Measurements from ENCODE around the gene MBD4.
"Not testable (repeated sequence)": the region's sequence is repeated elsewhere in the genome, so short reads cannot be mapped to it uniquely, and the experiment has no call there.

Gene MBD4

DNA sequence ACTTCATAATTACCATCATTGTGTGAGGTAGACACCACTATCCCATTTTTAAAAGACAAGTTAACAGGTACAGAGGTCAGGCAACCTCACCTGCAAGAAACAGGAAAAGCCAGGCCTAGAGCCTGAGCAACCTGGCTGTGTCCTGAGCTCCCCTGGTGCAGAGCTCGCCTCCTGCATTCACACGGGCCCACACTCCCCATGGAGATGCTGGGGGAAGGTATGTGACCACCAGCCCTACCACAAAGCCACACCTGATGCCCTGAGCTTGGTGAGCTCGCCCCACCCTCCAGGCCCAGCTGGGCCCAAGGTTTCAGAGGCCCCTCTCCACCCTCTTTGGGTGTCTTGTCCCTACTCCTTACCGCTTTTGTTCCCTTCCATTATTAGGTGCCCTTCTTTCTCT is 10.1 kb downstream of the MBD4 start:
- no peak for DNase-seq (ENCODE audit: low read depth)

DNA sequence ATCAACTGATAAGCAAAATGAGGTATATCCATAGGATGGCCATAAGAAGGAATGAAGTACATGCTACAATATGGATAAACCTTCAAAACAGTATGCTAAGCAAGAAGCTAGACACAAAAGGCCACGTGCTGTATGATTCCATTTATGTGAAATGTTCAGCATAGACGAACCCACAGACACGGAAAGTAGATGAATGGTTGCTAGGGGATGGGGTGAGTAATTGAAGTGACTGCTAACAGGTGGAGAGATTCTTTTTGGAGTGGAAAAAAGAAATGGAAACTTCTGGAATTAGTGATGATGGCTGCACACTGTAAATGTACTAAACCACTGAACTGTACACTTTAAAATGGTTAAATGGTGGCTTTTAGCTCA is 10.7 kb downstream of the MBD4 start:
- DNase-seq (ENCODE audit: low read depth) = no peak

DNA sequence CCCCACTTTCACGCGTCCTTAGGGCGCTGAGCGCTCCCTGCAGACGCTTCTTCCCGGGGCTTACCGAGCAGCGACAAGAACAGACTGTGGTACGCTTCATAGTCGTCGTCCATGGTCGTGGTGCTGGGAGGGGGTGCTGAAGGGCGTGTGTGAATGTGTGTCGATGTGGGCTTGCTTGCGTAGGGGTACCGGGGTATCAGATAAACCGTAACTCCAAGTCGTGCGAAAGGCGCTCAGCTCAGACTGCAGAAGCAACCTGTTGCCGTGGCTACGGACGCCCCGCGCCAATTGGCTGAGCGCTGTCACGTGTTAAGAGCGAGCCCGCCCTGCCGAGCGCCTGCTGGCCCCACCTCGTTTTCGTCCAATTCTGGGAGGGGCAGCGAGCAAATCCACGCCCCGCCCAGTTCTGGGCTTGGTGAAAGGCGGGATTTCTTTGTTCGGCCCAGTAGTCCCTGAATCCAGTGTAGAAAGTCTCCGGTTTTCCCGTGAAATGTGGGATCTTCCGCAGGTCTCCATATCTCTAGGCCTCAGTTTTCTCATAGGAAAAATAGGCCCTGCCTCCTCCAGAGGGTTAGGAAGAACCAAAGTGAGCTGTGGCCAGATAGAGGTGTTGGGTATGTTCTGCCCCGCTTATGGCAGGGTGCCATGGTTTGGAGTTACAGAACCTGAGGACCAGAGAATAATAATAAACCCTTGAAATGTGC is 11.2 kb downstream of the MBD4 start, which contains the start of gene EFCAB12:
EFCAB12 (minus strand) TSS at position 261 of the 704 bp plus-strand sequence; CDS start at position 113, 148 bp downstream.
- DNase-seq (ENCODE audit: low read depth) = peak; percentile 84

DNA sequence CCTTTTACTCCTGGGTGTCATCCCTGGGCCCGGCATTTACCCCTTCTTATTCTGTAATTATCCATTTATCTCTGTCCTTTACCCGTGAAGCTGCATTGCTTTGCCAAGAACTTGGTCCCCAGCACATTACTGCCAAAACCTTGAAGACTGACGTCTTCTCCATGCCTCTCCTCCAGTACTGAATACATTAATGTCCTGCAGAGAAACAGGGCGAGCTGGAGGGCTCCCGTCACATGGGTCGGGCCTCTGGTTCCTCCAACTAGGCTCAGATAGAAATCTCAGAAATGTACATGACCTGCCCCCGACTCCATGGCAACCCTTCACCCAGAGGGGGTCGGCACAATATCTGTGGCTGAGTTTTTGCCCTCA is 11.8 kb downstream of the MBD4 start:
- no peak for DNase-seq (ENCODE audit: low read depth)

DNA sequence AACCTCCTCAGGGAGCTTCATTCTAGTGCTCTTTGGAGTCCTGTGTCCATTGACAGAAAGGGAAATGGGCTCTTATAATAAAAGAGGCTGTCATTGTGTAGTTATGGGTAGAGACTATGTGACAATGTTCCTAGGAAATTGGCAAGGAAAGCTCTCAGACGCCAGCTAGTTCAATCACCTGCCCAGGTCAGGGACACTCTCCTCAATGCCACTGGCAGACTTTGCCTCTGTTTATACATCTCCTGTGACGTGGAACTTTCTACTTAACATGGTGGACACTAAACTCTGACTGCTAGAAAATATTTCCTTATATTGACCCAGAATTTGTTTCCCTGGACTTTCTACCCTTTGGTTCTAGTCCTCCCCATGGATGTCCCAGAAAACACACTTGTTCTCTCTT is 14.1 kb downstream of the MBD4 start:
- no peak for DNase-seq (ENCODE audit: low read depth)

DNA sequence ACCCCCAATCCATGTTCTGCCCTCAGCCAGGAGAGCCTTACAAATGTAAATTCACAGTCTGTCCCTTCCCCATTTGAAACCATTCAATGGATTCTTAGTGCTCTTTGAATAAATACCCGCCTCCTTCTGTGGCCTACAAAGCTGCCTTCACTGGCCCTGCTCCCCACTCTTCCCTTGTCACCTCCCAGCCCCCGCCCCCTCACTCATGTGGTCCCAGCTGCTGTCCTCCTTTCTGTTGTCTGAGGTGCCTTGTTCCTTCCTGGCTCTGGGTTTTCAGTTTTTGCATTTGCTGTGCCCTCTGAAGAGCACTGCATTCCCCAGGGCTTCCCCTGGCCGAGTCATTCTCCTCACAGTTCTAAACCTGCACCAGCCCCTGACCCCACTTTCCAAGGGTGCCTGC is 14.5 kb downstream of the MBD4 start:
- no peak for DNase-seq (ENCODE audit: low read depth)

DNA sequence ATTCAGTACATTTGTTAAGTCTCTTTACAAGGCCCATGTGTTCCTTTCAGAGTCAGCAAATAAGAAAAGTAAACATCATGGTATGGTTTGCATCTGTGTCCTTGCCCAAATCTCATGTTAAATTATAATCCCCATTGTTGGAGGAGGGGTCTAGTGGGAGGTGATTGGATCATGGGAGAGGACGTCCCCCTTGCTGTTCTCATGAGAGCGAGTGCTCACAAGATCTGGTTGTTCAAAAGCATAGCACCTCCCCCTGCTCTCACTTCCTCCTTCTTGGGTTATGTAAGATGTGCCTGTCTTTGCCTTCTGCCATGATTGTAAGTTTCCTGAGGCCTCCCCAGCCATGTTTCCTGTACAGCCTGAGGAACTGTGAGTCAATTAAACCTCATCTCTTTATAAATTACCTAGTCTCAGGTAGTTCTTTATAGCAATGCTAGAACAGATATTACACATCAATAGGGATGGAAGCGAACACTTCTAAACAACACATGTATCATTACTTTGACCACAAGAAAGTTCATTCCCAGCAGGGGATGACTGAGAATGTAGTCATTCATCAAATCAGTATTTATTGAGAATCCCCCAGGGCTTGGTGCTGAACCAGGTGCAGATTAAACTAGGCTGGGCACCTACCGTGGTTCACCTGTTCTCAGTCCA is 15.4 kb downstream of the MBD4 start:
- DNase-seq (ENCODE audit: low read depth) = no peak

DNA sequence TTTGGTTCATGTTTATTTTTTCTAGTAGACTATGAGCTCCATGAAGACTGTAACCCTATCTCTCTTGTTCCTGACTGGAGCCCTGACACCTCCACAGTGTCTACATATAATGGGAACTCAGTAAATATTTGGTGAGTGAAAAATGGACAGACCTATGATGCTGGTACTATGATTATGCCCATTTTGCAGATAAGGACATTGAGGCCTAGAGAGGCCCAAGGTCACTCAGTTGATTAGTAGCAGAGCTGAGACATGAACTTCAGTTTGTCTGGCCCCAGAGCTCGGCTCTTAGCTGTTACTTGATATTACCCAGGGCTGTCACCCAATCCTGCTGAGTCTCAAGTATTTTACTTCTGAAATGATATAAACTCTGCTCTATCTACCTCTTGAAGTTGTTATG is 16.9 kb downstream of the MBD4 start:
- no peak for DNase-seq (ENCODE audit: low read depth)

DNA sequence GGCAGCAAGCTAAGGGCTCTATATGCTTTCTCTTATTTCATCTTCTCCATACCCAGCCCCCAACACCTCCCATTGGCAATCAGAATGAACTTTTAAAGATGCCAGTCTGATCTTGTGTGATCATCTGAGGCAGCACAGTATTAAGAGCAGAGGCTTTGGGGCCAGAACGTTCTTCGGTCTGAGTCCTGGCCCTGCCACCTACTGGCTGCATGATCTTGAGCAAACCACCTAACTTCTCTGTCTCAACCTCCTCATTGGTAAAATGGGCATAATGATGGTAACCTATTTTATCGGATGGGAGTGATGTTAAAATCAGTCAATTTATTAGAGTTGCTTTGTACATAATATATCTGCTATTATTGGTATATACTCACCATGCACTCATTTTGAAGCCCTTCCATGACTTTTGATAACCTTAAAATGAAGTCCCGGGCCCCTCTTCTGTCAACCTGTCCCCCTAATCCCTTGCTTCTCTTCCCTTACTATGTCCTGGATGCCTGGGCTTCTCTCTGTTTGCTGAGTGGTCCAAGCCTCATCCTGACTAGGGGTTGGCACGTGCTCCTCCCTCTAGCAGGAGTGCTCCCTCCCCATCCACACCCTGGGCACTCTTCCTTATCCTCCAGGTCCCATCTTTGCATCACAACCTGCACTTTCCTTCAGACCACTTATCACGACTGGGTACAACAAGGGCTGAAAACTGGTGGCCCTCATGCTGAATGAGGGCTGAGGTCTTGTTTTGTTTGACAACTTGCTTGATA is 17.6 kb downstream of the MBD4 start:
- no peak for DNase-seq (ENCODE audit: low read depth)

DNA sequence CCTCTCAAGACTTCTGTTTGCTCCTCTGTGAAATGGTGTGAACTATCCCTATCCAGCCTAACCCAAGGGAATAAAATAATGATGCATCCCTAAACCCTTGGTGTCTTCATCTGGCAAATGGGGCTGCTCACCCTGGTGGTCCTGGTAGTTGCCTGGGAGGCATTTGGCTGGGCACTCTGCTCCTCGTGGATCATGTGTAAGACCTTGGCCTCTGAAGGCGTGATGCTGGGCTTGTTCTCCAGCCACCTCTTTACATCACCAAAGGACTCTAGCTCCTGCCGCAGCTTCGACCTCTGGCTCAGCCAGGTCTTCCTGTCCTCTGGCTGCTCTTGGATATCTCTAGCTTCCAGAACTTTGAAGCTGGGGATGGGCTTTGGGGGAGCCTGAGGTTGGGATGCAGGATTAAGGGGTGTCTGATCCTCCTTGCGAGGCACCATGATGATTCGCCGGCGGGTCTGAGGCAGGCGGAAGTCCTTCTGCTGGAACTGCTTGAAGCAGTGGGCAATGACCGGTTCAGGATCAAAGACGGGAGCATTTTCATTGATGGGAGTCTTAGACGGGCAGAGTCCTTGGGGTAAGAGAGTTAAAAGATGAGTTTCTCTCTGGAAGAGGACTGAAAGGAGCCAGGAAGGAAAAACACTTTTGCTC is 18.4 kb downstream of the MBD4 start:
- no peak for DNase-seq (ENCODE audit: low read depth)

DNA sequence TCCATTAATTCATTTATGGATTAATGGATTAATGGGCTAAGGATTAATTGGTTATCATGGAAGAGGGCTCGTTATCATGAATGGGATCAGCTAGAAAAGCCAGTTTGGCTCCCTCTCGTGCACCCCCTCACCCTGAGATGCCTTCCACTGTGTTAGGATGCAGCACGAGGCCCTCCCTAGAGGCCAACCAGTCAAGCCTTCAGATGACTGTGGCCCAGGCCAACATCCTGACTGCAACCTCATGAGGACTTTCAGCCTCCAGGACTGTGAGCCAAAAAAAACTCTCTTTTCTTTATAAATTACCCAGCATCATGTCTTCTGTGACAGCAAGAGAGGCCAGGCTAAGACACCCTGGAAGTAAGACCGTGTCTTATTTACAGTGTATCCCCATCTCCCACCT is 20.3 kb downstream of the MBD4 start:
- DNase-seq (ENCODE audit: low read depth) = no peak

DNA sequence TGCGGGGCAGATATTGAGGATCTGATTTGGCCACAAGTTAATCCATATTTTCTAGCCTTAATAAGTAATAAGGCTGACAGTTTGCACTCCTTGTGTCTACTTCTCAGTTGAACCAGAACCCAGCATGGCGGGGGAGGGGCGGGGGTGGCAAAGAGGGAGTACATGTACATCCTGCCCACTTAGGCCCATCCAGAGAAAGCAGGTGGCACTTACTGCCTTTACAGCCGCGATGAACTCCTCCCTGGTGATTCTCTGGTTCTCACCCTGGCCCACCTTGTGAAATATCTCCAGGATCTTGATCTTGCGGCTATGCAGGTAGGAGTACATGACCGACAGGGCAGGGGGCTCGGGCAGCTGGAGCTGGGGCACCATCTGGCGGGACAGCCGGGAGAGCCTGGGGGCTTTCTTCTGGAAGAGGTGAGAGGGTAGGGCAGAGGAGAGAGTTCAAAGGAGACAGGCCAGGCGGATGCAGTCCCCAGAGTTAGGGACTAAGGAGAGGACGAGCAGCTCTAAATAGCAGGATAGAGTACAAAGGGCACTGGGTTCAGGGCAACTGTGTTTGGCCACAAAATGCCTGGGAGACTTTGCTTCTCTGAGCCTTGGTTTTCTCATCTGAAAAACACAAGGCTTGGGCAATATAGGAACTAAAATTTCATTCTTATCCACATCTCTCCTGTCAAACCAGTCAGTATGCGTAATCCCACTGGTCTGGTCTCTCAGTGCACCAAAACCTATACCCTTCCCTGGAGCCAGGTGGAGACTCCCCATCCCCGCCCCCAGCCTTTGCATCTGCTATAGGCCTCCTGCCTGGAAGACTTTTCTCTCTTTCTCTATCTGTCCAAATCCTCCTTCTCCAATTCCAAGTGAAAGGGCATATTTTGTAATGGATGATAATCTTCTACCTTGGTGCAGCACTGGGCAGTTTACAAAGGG is 21.4 kb downstream of the MBD4 start:
- no peak for DNase-seq (ENCODE audit: low read depth)

DNA sequence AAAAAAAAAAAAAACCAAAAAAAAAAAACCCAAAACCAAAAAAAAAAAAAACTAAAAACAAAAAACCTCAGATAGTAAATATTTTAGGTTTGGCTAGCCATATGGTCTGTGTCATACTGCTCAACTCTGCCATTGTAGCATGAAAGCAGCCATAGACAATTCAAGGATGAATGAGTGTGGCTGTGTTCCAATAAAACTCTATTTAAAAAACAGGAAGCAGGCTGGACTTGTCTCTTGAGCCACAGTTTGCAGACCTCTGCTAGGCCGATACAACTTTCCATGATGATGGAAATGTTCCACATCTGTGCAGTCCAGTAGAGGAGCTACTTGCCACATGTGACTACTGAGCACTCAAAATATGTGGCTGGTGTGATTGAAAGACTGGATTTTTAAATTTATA is 22.4 kb downstream of the MBD4 start:
- DNase-seq (ENCODE audit: low read depth) = no peak

DNA sequence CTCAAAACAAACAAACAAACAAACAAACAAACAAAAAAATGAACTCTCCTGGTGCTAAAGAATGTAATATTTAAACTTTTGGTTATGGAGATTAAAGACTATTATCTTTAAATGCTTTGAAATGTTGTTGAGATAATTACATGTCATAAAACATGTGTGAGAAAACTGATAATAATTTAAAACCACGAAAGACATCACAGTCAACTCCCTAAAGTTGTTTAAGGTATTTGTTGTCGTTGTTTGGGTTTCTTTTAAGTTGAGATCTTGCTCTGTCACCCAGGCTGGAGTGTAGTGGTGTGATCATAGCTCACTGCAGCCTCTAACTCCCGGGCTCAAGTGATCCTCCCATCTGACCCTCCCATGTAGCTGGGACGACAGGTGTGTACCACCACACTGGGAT is 23.3 kb downstream of the MBD4 start:
- DNase-seq (ENCODE audit: low read depth) = no peak

DNA sequence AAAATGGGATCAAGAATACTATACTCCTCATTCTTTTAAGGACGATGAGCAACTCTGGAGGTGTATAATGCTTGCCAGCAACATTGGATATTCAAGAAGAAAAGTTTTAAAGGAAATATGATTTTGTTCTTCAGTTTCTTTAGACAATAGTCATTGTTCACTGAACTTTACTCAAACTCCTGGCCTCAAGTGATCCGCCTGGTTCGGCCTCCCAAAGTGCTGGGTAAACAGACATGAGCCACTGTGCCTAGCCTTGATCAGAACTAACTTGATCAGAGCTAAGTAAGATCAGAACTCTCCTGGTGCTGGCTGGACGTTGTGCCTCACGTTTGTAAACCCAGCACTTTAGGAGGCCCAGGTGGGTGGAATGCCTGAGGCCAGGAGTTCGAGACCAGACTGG is 23.9 kb downstream of the MBD4 start:
- no peak for DNase-seq (ENCODE audit: low read depth)

DNA sequence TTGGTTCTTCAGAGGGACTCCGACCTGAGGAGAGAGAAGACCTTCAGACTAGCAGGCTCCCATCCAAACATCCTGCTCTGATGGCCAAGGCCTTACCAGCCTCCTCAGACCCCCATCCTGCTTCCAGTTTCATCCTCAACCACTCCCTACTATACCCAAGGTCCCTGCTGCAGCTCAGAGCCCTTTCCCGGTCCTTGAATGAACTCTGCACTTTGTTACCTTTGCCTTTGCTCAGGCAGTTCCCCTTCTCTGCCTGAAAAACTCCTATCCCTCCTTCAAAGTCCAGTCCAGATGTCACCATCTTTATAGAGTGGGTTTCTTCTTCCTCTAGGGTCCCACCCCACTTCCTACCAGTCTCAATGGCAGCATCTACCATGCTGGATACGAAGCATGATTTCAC is 24.4 kb downstream of the MBD4 start:
- no peak for DNase-seq (ENCODE audit: low read depth)

DNA sequence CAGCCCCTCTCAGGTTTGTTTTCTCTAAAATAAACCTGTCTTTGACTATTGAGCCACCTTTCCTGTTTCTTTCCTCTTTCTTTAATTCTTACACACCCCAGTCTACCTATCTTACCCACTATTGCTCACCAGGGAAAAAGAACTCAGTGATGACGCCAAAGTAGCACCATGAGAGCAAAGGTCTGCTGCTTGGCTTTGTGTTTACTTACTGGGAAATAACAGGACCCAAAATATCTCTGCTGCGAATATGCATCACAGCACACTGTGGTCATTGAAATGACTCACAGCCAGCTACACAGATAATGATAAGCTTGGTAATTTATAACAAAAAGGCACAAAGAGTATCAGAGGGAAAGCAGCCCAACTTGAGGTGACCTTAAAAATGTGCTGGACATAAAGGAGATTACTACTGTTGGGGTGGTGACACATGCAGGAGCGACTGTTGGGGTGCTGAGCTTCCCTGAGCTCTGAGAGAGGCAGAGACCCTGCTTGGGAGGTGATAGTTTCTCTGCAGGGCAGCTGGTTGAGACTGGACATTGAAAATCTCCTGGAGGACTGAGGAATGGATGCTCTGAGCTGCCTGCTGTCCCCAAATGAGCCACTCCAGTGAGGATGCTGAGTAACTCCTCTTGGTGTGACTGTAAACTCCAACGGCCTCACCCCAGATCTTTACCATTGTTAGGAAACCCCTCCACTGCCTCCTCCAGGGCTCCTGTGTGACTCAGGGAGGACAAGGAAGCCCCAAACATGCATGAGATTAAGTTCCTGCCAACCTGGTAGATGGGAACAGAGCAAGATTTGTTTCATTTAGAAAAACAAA is 25.9 kb downstream of the MBD4 start:
- no peak for DNase-seq (ENCODE audit: low read depth)

DNA sequence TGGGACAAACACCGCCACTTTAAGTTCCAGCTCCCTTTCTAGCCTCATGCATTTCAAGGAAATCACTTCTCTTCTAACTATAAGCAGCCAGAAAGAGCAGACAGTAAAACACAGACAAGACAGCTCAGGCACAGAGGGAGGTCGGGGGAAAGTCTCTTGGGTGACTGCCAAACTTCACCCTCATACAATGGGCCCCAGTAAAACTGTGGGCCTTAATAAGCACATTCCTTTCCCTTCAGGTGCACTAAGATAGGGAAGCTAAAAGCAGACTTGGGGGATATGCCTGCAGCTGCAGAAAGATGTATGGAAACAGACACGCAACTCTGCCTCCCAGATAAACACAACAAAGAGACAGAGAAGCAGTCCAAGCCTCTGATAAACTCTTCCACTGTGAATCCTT is 26.5 kb downstream of the MBD4 start:
- DNase-seq (ENCODE audit: low read depth) = not testable (repeated sequence)

DNA sequence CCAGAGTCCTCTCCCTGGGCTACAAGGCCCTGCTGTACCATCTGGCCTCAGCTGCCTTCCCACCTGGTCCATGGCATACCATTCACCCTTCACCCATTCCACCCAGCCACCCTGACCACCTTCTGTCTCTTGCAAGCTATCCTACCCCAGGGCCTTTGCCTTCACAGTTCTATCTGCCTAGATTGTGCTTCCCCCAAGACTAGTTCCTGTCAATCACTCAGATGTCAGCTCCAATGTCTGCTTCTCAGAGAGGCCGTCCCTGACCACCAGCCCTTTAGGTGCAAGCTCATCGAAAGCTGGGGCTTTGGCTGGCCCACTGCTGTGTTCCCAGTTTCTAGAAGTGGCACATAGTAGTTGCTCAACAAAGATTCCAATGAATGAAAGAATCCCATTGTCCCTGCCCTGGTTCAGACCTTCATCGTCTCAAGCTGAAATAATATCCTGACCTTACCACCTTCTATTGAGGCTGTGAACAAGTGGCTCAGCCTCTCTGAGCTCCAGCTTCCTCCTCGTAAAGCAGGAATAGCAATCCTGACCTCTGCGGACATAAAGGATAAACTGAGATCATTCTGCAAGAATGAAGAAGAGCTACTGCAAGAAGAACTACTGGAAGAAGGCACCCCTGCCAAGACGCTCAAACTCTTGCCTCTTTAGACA is 27.1 kb downstream of the MBD4 start:
- no peak for DNase-seq (ENCODE audit: low read depth)

DNA sequence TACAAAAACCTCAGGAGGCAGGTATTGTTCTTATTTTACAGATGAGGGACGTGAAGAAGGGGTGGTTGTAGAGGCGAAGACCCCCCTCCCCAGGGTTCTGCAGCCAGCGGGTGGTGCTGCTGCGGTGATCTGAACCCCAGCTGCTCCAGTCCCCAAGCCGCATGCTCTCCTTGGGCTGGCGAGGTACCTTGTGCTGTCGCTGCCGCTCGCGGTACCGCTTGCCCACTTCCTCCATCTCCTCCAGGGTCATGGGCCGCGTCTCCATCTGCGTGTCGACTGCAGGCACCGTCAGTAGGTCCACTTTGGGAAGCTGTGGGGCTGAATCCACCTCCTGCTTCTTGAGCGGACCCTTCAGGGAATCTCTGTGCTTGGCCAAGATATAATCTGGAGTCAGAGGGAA is 28.8 kb downstream of the MBD4 start:
- DNase-seq (ENCODE audit: low read depth) = no peak

Data from T-helper 22 cell (primary cell).